AG04450 (cell line): ENCODE measurements around the gene RAB42. TPM values are rescaled to one million over a fixed set of nuclear protein-coding genes. Genes with fewer than 3 reads are reported as not detected.

ENCODE experiments used
- CTCF ChIA-PET: fragments of 300-600, 350-600 bp; formaldehyde crosslinking; extraction: SDS; loops from one replicate; lab custom pipeline; 2022; ENCODE audit warnings: antibody characterized with exemption, inconsistent platforms; lab: Charles Lee
- POLR2A ChIA-PET: fragments of 350-600 bp; formaldehyde crosslinking; extraction: SDS; loops from one replicate; lab custom pipeline; 2021; ENCODE audit warnings: antibody characterized with exemption, inconsistent platforms; lab: Yijun Ruan, JAX
- DNase-seq: peaks from one replicate; pipeline ENCODE4 v3.0.0-alpha.2; 2011; ENCODE audit warnings: low read depth, low spot score
- H3K27ac ChIP-seq: one replicate; pipeline ENCODE4 v1.5.1; 2012; ENCODE audit warnings: low read depth, low read length, control low read depth
- H3K27me3 ChIP-seq: one replicate; pipeline ENCODE4 v1.6.0; 2012; ENCODE audit warnings: low read length; ENCODE audit not compliant: control insufficient read depth, insufficient read depth
- H3K4me3 ChIP-seq: 2 replicates; pipeline ENCODE4 v1.5.1; 2011; ENCODE audit warnings: mild to moderate bottlenecking, low read depth, low read length, control low read depth
- H3K9me3 ChIP-seq: 2 replicates; pipeline ENCODE4 v1.5.1; 2012; ENCODE audit warnings: low read length; ENCODE audit not compliant: control insufficient read depth, insufficient read depth
- polyA plus RNA-seq: library from polyadenylated mRNA; depleted of rRNA; stranded (reverse); fragments of >200 nt; gene quantifications from 2 replicates; pipeline ENCODE4 v1.2.3, GENCODE V29; 2011
- TF ChIP-seq, protein P1 (sequence below): IDR thresholded peaks from 2 replicates; pipeline ENCODE4 v1.5.1; 2011; ENCODE audit warnings: low read depth, low read length, control low read depth, inconsistent platforms

Gene RAB42
- polyA plus RNA-seq, 1 experiment = 3.4 TPM

DNA sequence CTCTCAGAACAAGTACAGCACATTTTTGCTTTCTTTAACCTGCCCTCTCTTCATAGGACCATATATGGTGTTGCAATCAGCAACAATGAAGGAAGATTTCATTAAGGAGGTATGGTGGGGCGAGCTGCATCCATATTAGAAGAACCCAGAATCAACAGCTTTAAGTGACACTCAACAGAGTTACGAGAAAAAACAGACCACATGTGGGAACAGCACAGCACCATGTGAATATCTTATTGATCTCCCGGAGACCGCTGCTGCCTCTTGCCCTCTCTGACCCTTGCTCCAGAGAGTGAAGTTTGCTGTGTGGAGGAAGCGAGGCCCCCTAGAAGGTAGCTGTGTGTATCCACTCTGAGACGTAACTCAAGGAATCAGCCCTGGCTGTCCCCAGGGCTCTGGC, 12.9 kb downstream of the RAB42 start:
- Histone ChIP-seq H3K4me3 (no peak overlapping the region), H3K27ac (no peak overlapping the region), H3K9me3 (no peaks in the 10 kb centered on the region), H3K27me3 (no peaks in the 10 kb centered on the region)
- DNase-seq = no peak
- TF ChIP-seq, protein P1, sequence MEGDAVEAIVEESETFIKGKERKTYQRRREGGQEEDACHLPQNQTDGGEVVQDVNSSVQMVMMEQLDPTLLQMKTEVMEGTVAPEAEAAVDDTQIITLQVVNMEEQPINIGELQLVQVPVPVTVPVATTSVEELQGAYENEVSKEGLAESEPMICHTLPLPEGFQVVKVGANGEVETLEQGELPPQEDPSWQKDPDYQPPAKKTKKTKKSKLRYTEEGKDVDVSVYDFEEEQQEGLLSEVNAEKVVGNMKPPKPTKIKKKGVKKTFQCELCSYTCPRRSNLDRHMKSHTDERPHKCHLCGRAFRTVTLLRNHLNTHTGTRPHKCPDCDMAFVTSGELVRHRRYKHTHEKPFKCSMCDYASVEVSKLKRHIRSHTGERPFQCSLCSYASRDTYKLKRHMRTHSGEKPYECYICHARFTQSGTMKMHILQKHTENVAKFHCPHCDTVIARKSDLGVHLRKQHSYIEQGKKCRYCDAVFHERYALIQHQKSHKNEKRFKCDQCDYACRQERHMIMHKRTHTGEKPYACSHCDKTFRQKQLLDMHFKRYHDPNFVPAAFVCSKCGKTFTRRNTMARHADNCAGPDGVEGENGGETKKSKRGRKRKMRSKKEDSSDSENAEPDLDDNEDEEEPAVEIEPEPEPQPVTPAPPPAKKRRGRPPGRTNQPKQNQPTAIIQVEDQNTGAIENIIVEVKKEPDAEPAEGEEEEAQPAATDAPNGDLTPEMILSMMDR = no peak
- POLR2A ChIA-PET = interaction anchor here (4.2 kb wide), 2 partner anchors 24 to 91 kb away, joined by 46 to 95 read pairs; no protein-coding TSS in a partner anchor
- CTCF ChIA-PET = interaction anchor here (1.5 to 5.4 kb wide), 4 partner anchors 11 to 356 kb away, joined by 4 to 50 read pairs (median 32); no protein-coding TSS in a partner anchor

DNA sequence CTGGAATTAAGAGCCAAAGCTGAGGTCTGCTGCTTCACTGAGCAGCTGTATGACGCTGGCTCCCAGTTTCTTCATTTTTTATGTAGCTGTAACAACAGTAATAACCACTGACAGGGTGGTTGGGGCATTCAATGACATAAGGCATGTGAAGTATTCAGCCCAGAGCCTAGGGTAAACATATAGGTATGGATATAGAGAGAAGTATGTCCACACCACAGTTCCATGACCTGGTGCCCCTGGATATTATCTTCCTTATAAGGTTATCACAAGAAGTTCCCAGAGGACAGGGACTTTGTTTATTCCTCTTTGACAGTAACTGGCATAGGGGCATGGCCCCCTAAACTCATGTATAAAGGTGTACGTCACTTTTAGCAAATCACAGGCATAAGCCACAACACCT, 14.7 kb downstream of the RAB42 start:
- POLR2A ChIA-PET = interaction anchor here (0.6 to 1.0 kb wide), 4 partner anchors 25 to 100 kb away, joined by 3 to 18 read pairs (median 6); no protein-coding TSS in a partner anchor
- no peaks in the 10 kb centered on the region for H3K27me3 ChIP-seq
- CTCF ChIA-PET = no interaction called here
- no peak overlapping the region for H3K27ac ChIP-seq
- no peak for DNase-seq
- no peaks in the 10 kb centered on the region for H3K9me3 ChIP-seq
- no peak overlapping the region for H3K4me3 ChIP-seq
- TF ChIP-seq, protein P1 = no peak

DNA sequence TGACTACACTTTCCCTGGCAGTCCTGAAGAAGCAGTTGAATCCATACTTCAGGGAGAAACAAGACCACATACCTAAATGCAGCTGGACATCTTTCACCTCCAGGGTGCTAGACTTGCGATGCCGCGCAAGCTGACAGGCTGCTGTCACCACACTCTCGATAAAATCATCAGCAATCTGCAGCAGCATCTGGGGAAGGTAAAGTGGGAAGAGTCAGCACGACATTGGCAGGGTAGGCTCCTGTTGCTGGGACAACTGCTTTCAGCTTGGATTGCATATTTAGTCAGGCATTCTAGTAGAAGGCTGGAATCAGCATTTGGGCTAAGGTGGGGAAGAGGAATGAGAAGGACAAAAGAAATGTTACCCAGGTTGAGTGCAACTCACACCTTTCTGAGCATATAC, 21.1 kb downstream of the RAB42 start:
- TF ChIP-seq, protein P1 = no peak
- Histone ChIP-seq H3K27ac (no peak overlapping the region), H3K4me3 (no peak overlapping the region), H3K27me3 (no peaks in the 10 kb centered on the region), H3K9me3 (no peaks in the 10 kb centered on the region)
- DNase-seq = no peak
- ChIA-PET CTCF (no interaction called here), POLR2A (no interaction called here)

DNA sequence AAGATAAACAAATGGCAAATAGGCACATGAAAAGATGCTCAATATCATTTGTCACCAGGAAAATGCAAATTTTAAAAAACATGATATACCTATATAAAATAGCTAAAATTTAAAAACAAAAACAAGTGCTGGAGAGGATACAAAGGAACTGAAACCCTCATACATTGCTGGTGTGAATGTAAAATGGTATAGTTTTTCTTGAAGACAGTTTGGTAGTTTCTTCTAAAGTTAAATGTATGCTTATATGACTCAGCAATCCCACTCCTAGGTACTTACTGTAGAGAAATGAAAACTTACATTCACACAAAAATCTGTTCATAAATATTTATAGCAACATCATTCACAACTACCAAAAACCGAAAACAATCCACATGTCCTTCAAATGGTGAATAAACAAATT, 39.6 kb downstream of the RAB42 start:
- no peak for DNase-seq
- no peak overlapping the region for H3K27ac ChIP-seq
- ChIA-PET CTCF (interaction anchor here (0.6 kb wide), 1 partner anchor 152 kb away, joined by 4 read pairs; no protein-coding TSS in a partner anchor), POLR2A (no interaction called here)
- no peak overlapping the region for H3K4me3 ChIP-seq
- no peaks in the 10 kb centered on the region for H3K9me3 ChIP-seq
- no peaks in the 10 kb centered on the region for H3K27me3 ChIP-seq
- TF ChIP-seq, protein P1 = no peak

DNA sequence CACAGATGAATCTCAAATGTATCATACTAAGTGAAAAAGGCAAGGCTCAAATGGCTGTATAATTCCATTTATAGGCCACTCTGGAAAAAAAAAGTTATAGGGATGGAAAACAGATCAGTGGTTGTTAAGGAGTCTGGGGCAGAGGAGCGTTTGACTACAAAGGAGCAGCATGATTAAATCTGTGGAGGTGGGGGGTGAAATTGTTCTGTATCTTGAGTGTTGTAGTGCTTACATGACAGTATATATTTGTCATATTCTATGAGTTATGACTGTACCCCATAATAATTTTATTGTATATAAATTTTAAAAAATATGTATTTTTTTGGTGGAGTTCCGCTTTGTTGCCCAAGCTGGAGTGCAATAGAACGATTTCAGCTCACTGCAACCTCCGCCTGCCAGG, 40.5 kb downstream of the RAB42 start:
- H3K27ac ChIP-seq = no peak overlapping the region
- no peak overlapping the region for H3K4me3 ChIP-seq
- POLR2A ChIA-PET = no interaction called here
- no peak for DNase-seq
- H3K27me3 ChIP-seq = no peaks in the 10 kb centered on the region
- no peaks in the 10 kb centered on the region for H3K9me3 ChIP-seq
- TF ChIP-seq, protein P1 = no peak
- CTCF ChIA-PET = no interaction called here
